Measurements from ENCODE around the gene CACNA2D2.

CACNA2D2 gene

GRCh38 chr3:50373146-50374051, 130.0 kb downstream of the CACNA2D2 start:
- Histone ChIP-seq H4K20me1 (ENCODE audit: insufficient read depth, low read length) (no peaks in the 10 kb centered on the region), H3K9me3 (ENCODE audit: low read length) (no peaks in the 10 kb centered on the region), H3K79me2 (ENCODE audit: insufficient read depth, low read length) (no peaks in the 10 kb centered on the region), H3K36me3 (ENCODE audit: insufficient read depth, low read length) (no peaks in the 10 kb centered on the region), H3K4me1 (ENCODE audit: insufficient read depth, low read length, severe bottlenecking) (no peaks in the 10 kb centered on the region), H3K9ac (ENCODE audit: low read length) (no peak overlapping the region), H3K4me2 (ENCODE audit: low read length) (no peak overlapping the region), H2AFZ (ENCODE audit: low read length) (no peak overlapping the region), H3K4me3 (ENCODE audit: low read depth, low read length, poor library complexity, severe bottlenecking) (no peak overlapping the region), H3F3A (ENCODE audit: insufficient read depth, low read length) (no peaks in the 10 kb centered on the region), H3K27me3 (ENCODE audit: insufficient read depth, low read length) (0 out of 2 replicates have a peak, but pooled peaks cover 11% of the 10 kb centered on the region), H3K27ac (ENCODE audit: low read depth, low read length, poor library complexity, severe bottlenecking) (no peak overlapping the region), H3K9me2 (ENCODE audit: low read depth, low read length) (no peaks in the 10 kb centered on the region)
- TF ChIP-seq EZH2 (IDR thresholded peaks at IDR 0.05; ENCODE audit: borderline replicate concordance, low read length) (no peak), CTCF (IDR thresholded peaks at IDR 0.05; ENCODE audit: low read length) (no peak)

- no peaks in the 10 kb centered on the region for H3K36me3 ChIP-seq (ENCODE audit: insufficient read depth, low read length)
- no peak overlapping the region for H3K27ac ChIP-seq (ENCODE audit: low read depth, low read length, poor library complexity, severe bottlenecking)
- no peaks in the 10 kb centered on the region for H3K79me2 ChIP-seq (ENCODE audit: insufficient read depth, low read length)
- no peaks in the 10 kb centered on the region for H3F3A ChIP-seq (ENCODE audit: insufficient read depth, low read length)
- H3K4me2 ChIP-seq (ENCODE audit: low read length) = no peak overlapping the region
- TF ChIP-seq EZH2 (IDR thresholded peaks at IDR 0.05; ENCODE audit: borderline replicate concordance, low read length) (no peak), CTCF (IDR thresholded peaks at IDR 0.05; ENCODE audit: low read length) (no peak)
- H3K9me3 ChIP-seq (ENCODE audit: low read length) = no peaks in the 10 kb centered on the region
- no peaks in the 10 kb centered on the region for H3K4me1 ChIP-seq (ENCODE audit: insufficient read depth, low read length, severe bottlenecking)
- no peaks in the 10 kb centered on the region for H4K20me1 ChIP-seq (ENCODE audit: insufficient read depth, low read length)
- H3K9ac ChIP-seq (ENCODE audit: low read length) = no peak overlapping the region
- no peak overlapping the region for H2AFZ ChIP-seq (ENCODE audit: low read length)
- no peak overlapping the region for H3K4me3 ChIP-seq (ENCODE audit: low read depth, low read length, poor library complexity, severe bottlenecking)
- H3K27me3 ChIP-seq (ENCODE audit: insufficient read depth, low read length) = peaks cover 11% of the 10 kb centered on the region; the same call in 1 of the 2 replicates
- no peaks in the 10 kb centered on the region for H3K9me2 ChIP-seq (ENCODE audit: low read depth, low read length)
Measured at GRCh38 chr3:50372349-50372748, 131.1 kb downstream of the CACNA2D2 start.

GRCh38 chr3:50371133-50371685, 132.2 kb downstream of the CACNA2D2 start:
- no peak overlapping the region for H3K9ac ChIP-seq (ENCODE audit: low read length)
- peaks cover 11% of the 10 kb centered on the region for H3K27me3 ChIP-seq (ENCODE audit: insufficient read depth, low read length)
- no peaks in the 10 kb centered on the region for H3K9me3 ChIP-seq (ENCODE audit: low read length)
- no peak for TF ChIP-seq EZH2 (IDR thresholded peaks at IDR 0.05; ENCODE audit: borderline replicate concordance, low read length)
- no peak for TF ChIP-seq CTCF (IDR thresholded peaks at IDR 0.05; ENCODE audit: low read length)
- H3K9me2 ChIP-seq (ENCODE audit: low read depth, low read length) = no peaks in the 10 kb centered on the region
- no peaks in the 10 kb centered on the region for H4K20me1 ChIP-seq (ENCODE audit: insufficient read depth, low read length)
- H2AFZ ChIP-seq (ENCODE audit: low read length) = no peak overlapping the region
- no peaks in the 10 kb centered on the region for H3K79me2 ChIP-seq (ENCODE audit: insufficient read depth, low read length)
- H3K27ac ChIP-seq (ENCODE audit: low read depth, low read length, poor library complexity, severe bottlenecking) = no peak overlapping the region
- no peaks in the 10 kb centered on the region for H3K36me3 ChIP-seq (ENCODE audit: insufficient read depth, low read length)
- H3K4me2 ChIP-seq (ENCODE audit: low read length) = no peak overlapping the region
- no peaks in the 10 kb centered on the region for H3K4me1 ChIP-seq (ENCODE audit: insufficient read depth, low read length, severe bottlenecking)
- no peak overlapping the region for H3K4me3 ChIP-seq (ENCODE audit: low read depth, low read length, poor library complexity, severe bottlenecking)
- H3F3A ChIP-seq (ENCODE audit: insufficient read depth, low read length) = no peaks in the 10 kb centered on the region

Data from OCI-LY1 (cell line).